Thoracic aorta endothelial cell (primary cell): ENCODE measurements around the gene ID2. TPM values are rescaled to one million over a fixed set of nuclear protein-coding genes. Genes with fewer than 3 reads are reported as not detected.

Experiments used
- total RNA-seq: library from RNA; depleted of rRNA; stranded (reverse); fragments of >200 nt; gene quantifications from 2 replicates; pipeline ENCODE4 v1.2.3, GENCODE V29; 2012

ID2 gene, protein sequence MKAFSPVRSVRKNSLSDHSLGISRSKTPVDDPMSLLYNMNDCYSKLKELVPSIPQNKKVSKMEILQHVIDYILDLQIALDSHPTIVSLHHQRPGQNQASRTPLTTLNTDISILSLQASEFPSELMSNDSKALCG
- total RNA-seq, result 8.1 and 13.7 TPM in 2 replicates

DNA sequence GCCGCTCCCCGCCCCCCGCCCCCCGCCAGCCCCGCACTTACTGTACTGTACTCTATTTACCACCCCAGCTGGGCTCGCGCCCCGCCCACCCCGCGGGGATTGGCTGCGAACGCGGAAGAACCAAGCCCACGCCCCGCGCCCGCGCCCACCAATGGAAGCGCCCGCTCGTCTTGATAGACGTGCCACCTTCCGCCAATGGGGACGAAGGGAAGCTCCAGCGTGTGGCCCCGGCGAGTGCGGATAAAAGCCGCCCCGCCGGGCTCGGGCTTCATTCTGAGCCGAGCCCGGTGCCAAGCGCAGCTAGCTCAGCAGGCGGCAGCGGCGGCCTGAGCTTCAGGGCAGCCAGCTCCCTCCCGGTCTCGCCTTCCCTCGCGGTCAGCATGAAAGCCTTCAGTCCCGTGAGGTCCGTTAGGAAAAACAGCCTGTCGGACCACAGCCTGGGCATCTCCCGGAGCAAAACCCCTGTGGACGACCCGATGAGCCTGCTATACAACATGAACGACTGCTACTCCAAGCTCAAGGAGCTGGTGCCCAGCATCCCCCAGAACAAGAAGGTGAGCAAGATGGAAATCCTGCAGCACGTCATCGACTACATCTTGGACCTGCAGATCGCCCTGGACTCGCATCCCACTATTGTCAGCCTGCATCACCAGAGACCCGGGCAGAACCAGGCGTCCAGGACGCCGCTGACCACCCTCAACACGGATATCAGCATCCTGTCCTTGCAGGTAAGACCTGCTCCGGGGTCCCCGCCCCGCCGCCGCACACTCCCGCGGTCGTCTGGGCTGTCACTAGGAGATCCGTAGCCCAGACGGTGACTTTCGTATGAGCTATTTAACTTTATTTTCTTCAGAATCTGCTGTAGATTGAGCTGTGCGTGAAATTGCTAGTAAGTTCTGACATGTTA lies at the start of gene ID2:
ID2 (plus strand) TSS at position 271 of the 907 bp plus-strand sequence; CDS start at position 381, 110 bp downstream.

Other genes with a start within 250 kb of the ID2 start
- gene KIDINS220, start 155.6 kb downstream of the ID2 start, total RNA-seq, result 72.3 and 91.6 TPM in 2 replicates